Upper lobe of left lung (tissue), 6 donors: ENCODE results near the gene C5orf24. TPM values are rescaled to one million over a fixed set of nuclear protein-coding genes. Genes with fewer than 3 reads are reported as not detected.
A peak's percentile ranks its signal among the peaks of the same experiment; 100 is the strongest.
"Not testable (repeated sequence)": the region's sequence is repeated elsewhere in the genome, so short reads cannot be mapped to it uniquely, and the experiment has no call there.

Source experiments
- ATAC-seq, 2 donors: fragments of 200-7000 bp; cut with Tn5 transposase; one replicate each; pipeline ENCODE4 v1.9.1; 2022; ENCODE audit warnings: mild to moderate bottlenecking in 2 of 2, moderate library complexity in 2 of 2; ENCODE audit not compliant: low FRiP score in 2 of 2
- DNase-seq, 2 donors: peaks; one replicate each; pipeline ENCODE4 v3.0.0-alpha.2; 2019 to 2020
- H3K27ac ChIP-seq, 4 donors: fragments of 200-600 bp; sonication (generic); one replicate each; pipeline ENCODE4 v1.5.1; 2016 to 2019
- H3K27me3 ChIP-seq, 4 donors: fragments of 200-600 bp; sonication (generic); one replicate each; pipeline ENCODE4 v1.5.1; 2017 to 2019
- H3K36me3 ChIP-seq, 4 donors: fragments of 200-600 bp; sonication (generic); one replicate each; pipeline ENCODE4 v1.5.1; 2016 to 2019
- H3K4me1 ChIP-seq, 4 donors: fragments of 200-600 bp; sonication (generic); one replicate each; pipeline ENCODE4 v1.5.1; 2018 to 2019
- H3K4me3 ChIP-seq, 4 donors: fragments of 200-600 bp; sonication (generic); one replicate each; pipeline ENCODE4 v1.5.1; 2017 to 2019; ENCODE audit warnings: mild to moderate bottlenecking in 2 of 4, moderate library complexity in 1 of 4
- H3K9me3 ChIP-seq, 4 donors: fragments of 200-600 bp; sonication (generic); one replicate each; pipeline ENCODE4 v1.5.1; 2018 to 2019
- EP300 ChIP-seq, 4 donors: sonication (generic); formaldehyde crosslinking; IDR thresholded peaks; one replicate each; pipeline ENCODE4 v1.5.1; 2017; ENCODE audit warnings: antibody characterized with exemption in 4 of 4, control low read depth in 2 of 4
- POLR2A ChIP-seq, 4 donors: fragments of 450-650 bp; IDR thresholded peaks; one replicate each; pipeline ENCODE4 v1.5.1; 2016 to 2017; ENCODE audit warnings: antibody characterized with exemption in 4 of 4, mild to moderate bottlenecking in 2 of 4
- POLR2AphosphoS5 ChIP-seq, 2 donors: sonication (generic); formaldehyde crosslinking; IDR thresholded peaks; one replicate each; pipeline ENCODE4 v1.5.1; 2017; ENCODE audit warnings: antibody characterized with exemption in 2 of 2
- WGBS, 2 donors: methylation state at CpG; one replicate each; pipeline ENCODE4 v1.1.5; 2017 to 2018; 5-methylcytosine and 5-hydroxymethylcytosine counted together
- total RNA-seq, 6 donors: library from RNA; depleted of rRNA in 4 of 6; stranded (reverse); fragments of >200 nt in 4 of 6; gene quantifications; one replicate each; pipeline versions ENCODE4 v1.1.0 to v1.2.1, GENCODE V29; 2016 to 2021
- TF ChIP-seq, protein P1 (sequence below), 6 experiments: fragments of 450-650 bp in 4 of 6; fragments of 200-600 bp in 2 of 6; sonication (generic) in 2 of 6; IDR thresholded peaks; one replicate each; pipeline ENCODE4 v1.5.1; 2016 to 2019; ENCODE audit warnings: antibody characterized with exemption in 6 of 6
- donor health status: DM: no; HTN: no; CAD: no; lungs with moderate emphysema.
- donor health status: DM: no; HTN: yes; CAD: no; lungs with severe emphysema.

The C5orf24 gene
- total RNA-seq, 6 donors from 2014 or later: 22.5 to 56.4 (median 35.5) TPM

DNA sequence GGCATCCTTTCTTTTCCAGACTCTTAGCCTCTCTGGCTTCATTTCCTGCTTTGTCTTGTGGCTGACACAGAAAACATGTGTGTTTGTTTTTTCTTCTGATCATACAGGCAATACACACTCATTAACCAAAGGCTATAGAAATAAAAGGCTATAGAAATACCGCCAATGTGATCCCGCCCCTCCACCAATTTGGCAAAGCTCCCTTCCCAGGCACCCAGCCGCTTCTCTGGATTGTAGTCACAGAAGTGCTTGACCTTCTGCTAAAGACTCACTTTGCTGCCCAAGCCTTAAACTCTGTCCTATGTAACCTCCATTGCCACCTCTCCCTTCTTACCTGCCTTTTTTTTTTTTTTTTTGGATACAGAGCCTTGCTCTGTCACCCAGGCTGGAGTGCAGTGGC, 33.7 kb downstream of the C5orf24 start:
- H3K27me3 ChIP-seq: no peaks in the 10 kb centered on the region
- 70% methylated on average over 3 of the region's 3 CpGs for WGBS, 2 donors
- TF ChIP-seq EP300 (IDR thresholded peaks at IDR 0.05): no peak
- TF ChIP-seq POLR2AphosphoS5 (IDR thresholded peaks at IDR 0.05): no peak
- TF ChIP-seq, protein P1, sequence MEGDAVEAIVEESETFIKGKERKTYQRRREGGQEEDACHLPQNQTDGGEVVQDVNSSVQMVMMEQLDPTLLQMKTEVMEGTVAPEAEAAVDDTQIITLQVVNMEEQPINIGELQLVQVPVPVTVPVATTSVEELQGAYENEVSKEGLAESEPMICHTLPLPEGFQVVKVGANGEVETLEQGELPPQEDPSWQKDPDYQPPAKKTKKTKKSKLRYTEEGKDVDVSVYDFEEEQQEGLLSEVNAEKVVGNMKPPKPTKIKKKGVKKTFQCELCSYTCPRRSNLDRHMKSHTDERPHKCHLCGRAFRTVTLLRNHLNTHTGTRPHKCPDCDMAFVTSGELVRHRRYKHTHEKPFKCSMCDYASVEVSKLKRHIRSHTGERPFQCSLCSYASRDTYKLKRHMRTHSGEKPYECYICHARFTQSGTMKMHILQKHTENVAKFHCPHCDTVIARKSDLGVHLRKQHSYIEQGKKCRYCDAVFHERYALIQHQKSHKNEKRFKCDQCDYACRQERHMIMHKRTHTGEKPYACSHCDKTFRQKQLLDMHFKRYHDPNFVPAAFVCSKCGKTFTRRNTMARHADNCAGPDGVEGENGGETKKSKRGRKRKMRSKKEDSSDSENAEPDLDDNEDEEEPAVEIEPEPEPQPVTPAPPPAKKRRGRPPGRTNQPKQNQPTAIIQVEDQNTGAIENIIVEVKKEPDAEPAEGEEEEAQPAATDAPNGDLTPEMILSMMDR (IDR thresholded peaks at IDR 0.05): no peak
- TF ChIP-seq POLR2A (IDR thresholded peaks at IDR 0.05): no peak
- H3K4me3 ChIP-seq: no peak overlapping the region
- no peaks in the 10 kb centered on the region for H3K36me3 ChIP-seq
- ATAC-seq (no peak), DNase-seq (no peak)
- no peak overlapping the region for H3K27ac ChIP-seq
- peaks cover 9 to 36% (median 29%) of the 10 kb centered on the region in 4 donors for H3K4me1 ChIP-seq
- no peaks in the 10 kb centered on the region for H3K9me3 ChIP-seq

- 75 to 76% methylated on average over 2 of the region's 3 CpGs for WGBS, 2 donors
- not testable (repeated sequence) for H3K27me3 ChIP-seq, H3K4me3 ChIP-seq, DNase-seq, H3K27ac ChIP-seq, ATAC-seq, H3K36me3 ChIP-seq, H3K9me3 ChIP-seq
- peaks cover 0 to 24% (median 18%) of the 10 kb centered on the region in 4 donors for H3K4me1 ChIP-seq
Measured at GRCh38 chr5:134880937-134881336, 35.2 kb downstream of the C5orf24 start.

GRCh38 chr5:134881711-134882110, 35.9 kb downstream of the C5orf24 start:
- not testable (repeated sequence) for H3K36me3 ChIP-seq, ATAC-seq, H3K9me3 ChIP-seq, H3K27ac ChIP-seq, H3K4me3 ChIP-seq, H3K27me3 ChIP-seq
- H3K4me1 ChIP-seq: peaks cover 0 to 19% (median 12%) of the 10 kb centered on the region in 4 donors
- DNase-seq: peak in 1 of 2 donors; percentile 62
- 89 to 100% methylated on average over 3 of the region's 30 CpGs for WGBS, 2 donors

GRCh38 chr5:134887593-134888159, 41.9 kb downstream of the C5orf24 start:
- no peaks in the 10 kb centered on the region for H3K27me3 ChIP-seq
- no peaks in the 10 kb centered on the region for H3K4me1 ChIP-seq
- H3K36me3 ChIP-seq: peaks cover 3 to 28% (median 9%) of the 10 kb centered on the region in 4 donors
- no peak for DNase-seq
- no peak overlapping the region for H3K27ac ChIP-seq
- TF ChIP-seq, protein P1 (IDR thresholded peaks at IDR 0.05): no peak
- H3K4me3 ChIP-seq: no peak overlapping the region
- ATAC-seq: peak in 1 of 2 donors; percentile 65
- H3K9me3 ChIP-seq: no peaks in the 10 kb centered on the region
- 87 to 93% methylated on average over 11 to 14 of the region's 14 CpGs for WGBS, 2 donors

- Histone ChIP-seq H3K36me3 (peaks cover 3 to 32% (median 13%) of the 10 kb centered on the region in 4 donors), H3K27me3 (no peaks in the 10 kb centered on the region), H3K4me1 (no peaks in the 10 kb centered on the region), H3K9me3 (no peaks in the 10 kb centered on the region), H3K4me3 (no peak overlapping the region), H3K27ac (no peak overlapping the region)
- TF ChIP-seq, protein P1 (IDR thresholded peaks at IDR 0.05): no peak
- TF ChIP-seq POLR2AphosphoS5 (IDR thresholded peaks at IDR 0.05) (no peak), EP300 (IDR thresholded peaks at IDR 0.05) (no peak), POLR2A (IDR thresholded peaks at IDR 0.05) (no peak)
- DNase-seq: no peak
- 96 to 98% methylated on average over 8 of the region's 8 CpGs for WGBS, 2 donors
- no peak for ATAC-seq
Measured at GRCh38 chr5:134889335-134889734, 43.6 kb downstream of the C5orf24 start.

- peaks cover 3 to 53% (median 15%) of the 10 kb centered on the region in 4 donors for H3K36me3 ChIP-seq
- H3K4me1 ChIP-seq: no peaks in the 10 kb centered on the region
- no peak overlapping the region for H3K27ac ChIP-seq
- no peak overlapping the region for H3K4me3 ChIP-seq
- TF ChIP-seq POLR2A (IDR thresholded peaks at IDR 0.05) (no peak), POLR2AphosphoS5 (IDR thresholded peaks at IDR 0.05) (no peak), EP300 (IDR thresholded peaks at IDR 0.05) (no peak)
- TF ChIP-seq, protein P1 (IDR thresholded peaks at IDR 0.05): no peak
- ATAC-seq: no peak
- WGBS, 2 donors: 100% methylated on average over 1 of the region's 1 CpG
- no peaks in the 10 kb centered on the region for H3K27me3 ChIP-seq
- no peak for DNase-seq
- H3K9me3 ChIP-seq: no peaks in the 10 kb centered on the region
Measured at GRCh38 chr5:134891473-134891872, 45.7 kb downstream of the C5orf24 start.
